HL-60 (cell line): ENCODE results near the gene ARHGAP30.

Experiments
- CTCF ChIP-seq: IDR thresholded peaks from one replicate; pipeline ENCODE4 v1.5.1; 2011; ENCODE audit warnings: low read length, control low read depth, inconsistent platforms; ENCODE audit not compliant: insufficient read depth
- POLR2AphosphoS5 ChIP-seq: IDR thresholded peaks from 2 replicates; pipeline ENCODE4 v1.6.1; 2012; ENCODE audit warnings: low read depth

- no peak for TF ChIP-seq POLR2AphosphoS5
- no peak for TF ChIP-seq CTCF
These were observed 62.3 kb downstream of the ARHGAP30 start for GRCh38 chr1:161007369-161007768.
